Left ventricle myocardium superior (tissue), 1 donor: ENCODE data around the gene B4GALT3. TPM values are rescaled to one million over a fixed set of nuclear protein-coding genes. Genes with fewer than 3 reads are reported as not detected.

ENCODE experiments used
- ATAC-seq: fragments of 200-7000 bp; cut with Tn5 transposase; one replicate; pipeline ENCODE4 v1.9.1; 2020; ENCODE audit warnings: mild to moderate bottlenecking, moderate library complexity
- DNase-seq: peaks from one replicate; pipeline ENCODE4 v3.0.0-alpha.2; 2020
- intact Hi-C: fragments of 100-400 bp; cut with micrococcal nuclease; formaldehyde crosslinking; loops from one replicate; pipeline ENCODE4 v1.11.0; 2022
- total RNA-seq: library from RNA; stranded (reverse); fragmentation: NEBNext Ultra II Directional; extraction: Animal tissue kit (Norgen Biotek cat#: 25700); gene quantifications from one replicate; pipeline ENCODE4 v1.2.1, GENCODE V29; 2021
- donor health status: DM: no; HTN: yes; CAD: no; lungs with severe emphysema.

Gene B4GALT3
- total RNA-seq, 1 donor from 2014 or later, result 23.6 TPM

DNA sequence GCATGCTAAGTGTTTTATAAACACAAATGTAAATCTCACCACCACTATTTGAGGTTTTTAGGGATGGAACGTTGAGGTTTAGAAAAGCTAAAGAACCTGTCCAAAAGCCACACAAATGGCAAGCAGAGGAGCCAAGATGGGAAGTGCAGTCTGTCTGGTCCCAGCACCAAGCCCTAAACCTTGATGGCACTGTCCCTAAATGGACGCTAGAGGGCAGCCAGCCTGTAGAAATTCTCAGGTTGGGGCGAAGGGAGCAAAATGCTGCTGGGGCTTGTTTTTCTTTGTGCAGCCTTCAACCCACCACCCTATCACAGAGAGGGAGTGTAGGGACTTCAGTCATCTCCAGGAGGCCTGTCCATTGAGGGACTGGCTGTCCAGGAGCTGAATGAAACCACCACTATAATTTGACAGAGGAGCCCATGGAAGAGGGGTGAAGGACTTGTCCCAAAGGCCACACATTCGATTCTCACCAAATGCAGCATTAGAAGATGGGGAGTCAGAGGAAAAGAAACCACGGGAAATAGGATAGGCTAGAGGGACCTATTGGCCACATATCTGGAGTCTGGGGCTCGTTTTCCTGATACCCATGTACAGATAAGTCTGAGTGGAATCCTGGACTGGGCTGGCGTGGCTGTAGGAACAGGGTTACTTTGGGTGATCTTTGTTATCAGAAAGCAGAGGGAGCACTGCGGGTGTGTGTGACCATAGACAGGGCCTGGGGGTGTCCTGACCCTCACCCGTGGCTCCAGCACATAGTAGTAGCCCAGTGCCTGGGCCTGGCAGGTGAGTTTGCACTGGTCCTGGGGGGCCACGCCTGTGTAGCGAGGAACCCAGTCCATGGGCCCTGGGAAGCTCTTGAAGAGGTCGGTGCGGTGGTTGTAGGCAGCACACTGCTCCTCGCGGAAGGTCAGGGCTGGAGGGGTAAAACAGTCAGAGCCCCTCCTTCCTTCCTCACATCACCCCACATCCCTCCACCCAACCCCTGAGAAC is 15.5 kb upstream of the B4GALT3 start:
- peak; percentile 62 for ATAC-seq
- intact Hi-C loops, result no loop called here
- peak; percentile 50 for DNase-seq

DNA sequence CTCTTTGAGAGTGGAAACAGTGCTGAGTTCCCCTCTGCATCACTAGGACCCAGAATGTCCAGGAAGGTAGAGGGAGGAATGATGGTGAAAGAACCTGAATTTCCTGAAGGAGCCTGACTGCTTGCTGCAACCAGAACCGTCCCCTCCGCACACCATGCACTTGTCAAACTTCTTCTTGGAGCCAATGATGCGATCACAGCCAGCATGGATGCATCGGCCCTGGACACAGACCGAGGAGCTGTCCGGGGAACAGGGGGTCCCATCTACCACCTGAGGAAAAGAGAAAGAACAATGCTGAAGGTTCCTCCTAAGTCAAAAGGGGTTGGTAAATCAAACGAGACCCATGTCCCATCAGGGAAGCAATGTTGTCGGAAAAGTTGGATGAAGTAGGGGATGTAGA is 14.7 kb upstream of the B4GALT3 start:
- DNase-seq, result no peak
- no peak for ATAC-seq
- intact Hi-C loops, result no loop called here

DNA sequence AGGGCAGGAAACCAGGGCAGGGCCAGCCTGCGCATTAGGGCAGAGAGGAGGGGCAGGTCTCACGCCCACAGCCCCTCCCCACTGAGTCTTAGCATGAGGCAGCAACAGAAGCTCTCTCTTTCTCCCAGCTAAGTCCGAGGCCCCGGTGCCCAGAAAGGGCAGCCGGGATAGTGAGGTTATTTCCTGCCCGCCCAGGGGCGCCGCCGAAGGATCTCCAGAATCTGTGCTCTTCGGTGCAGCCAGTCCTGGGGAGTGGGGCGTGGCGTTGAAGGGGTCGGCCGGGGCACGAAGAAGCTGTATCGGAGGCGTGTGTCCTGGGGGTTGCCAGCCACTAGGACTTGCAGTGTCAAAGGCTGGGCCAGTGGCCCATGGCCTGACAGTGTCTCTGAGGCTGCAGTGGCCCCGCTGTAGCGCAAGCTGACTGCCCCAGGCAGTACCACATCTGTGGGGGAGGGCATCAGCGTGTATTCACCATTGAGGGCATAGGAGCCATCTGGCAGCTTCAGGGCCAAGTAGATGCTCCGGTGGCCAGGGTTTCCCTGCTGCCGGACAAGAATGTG is 13.7 kb upstream of the B4GALT3 start:
- ATAC-seq (no peak), DNase-seq (no peak)
- intact Hi-C loops, result no loop called here

DNA sequence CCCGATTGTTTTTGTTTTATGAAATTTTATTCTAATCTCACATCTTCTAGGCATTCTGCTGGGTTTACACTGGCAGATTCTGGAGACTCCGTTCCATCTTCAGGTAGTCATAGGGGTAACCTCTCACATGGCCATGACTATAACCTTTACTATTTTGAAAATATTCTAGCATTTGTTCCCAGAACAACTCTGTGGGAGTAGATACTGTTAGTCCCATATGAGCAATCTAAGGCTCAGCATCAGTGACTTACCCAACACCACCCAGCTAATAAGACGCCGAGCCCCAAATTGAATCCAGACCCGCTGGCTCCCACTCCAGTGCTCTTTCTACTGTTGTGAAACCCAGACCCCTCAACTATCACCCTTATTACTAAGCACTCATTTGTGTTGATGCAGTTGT is 11.7 kb upstream of the B4GALT3 start:
- ATAC-seq, result no peak
- intact Hi-C loops, result no loop called here
- DNase-seq, result no peak

DNA sequence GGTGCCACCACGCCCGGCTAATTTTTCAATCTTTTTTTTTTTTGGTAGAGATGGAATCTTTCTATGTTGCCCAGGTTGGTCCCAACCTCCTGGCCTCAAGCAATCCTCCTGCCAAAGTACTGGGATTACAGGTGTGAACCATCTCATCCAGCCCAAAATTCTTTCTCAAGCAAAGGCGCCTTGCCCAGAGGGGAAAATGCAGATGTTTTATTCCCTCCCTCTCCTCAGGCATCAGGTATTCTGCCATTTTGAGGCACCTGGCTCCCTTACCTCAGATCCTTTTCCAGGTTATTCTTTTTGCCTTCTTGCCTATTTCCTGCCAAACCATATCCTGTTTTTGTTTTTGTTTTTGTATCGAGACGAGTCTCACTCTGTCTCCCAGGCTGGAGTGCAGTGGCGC is 11.1 kb upstream of the B4GALT3 start:
- ATAC-seq (no peak), DNase-seq (no peak)
- intact Hi-C loops, result no loop called here

DNA sequence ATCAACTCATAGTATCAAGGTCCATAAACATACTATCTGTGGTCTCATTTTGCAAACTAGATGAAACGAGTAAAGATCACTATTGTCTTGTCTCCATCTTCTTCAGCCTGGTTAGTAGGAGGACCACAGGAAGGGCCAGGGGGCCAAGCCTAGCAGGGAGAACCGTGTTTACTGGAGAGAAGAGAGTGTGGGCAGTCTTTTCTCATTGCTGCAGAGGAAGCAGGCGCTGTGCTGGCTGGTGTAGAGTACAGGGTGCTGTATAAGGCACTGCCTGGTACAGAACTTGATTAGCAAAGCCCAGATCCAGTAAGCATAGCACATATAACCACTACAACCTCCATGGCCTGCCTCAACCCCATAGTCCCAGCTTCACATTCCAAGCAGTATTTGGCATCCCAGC is 10.0 kb upstream of the B4GALT3 start:
- intact Hi-C loops, result no loop called here
- DNase-seq, result no peak
- ATAC-seq, result no peak

DNA sequence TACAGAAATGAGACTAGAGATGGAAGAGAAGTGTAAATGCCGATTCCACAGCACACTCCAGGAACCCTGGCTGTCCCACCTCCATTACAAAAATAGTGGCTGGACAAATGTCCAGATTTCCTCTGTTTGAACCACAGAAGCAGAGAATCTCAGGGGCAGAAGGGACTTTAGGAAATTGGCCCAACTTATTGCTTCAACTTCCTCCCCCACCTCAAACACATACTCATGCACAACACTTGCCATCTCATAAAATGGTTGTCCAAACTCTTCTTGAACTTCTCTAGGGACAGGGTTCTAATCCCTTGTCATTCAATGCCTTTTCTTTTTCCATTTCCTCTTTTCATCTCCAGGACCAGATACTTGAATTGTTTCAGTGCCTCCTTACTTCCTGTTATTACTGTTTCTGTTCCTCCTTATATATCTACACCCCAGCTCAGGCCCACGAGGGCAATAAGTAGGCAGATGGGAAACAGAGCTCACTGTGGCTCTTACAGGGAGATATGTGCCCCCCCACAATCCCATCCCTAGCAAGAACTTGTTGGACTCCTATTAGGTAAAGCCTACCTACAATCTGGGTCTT is 8.5 kb upstream of the B4GALT3 start:
- intact Hi-C loops, result loop anchor here (2.0 kb wide), 1 partner anchor 15 kb away; no protein-coding TSS in a partner anchor
- DNase-seq, result no peak
- ATAC-seq, result peak; percentile 46

DNA sequence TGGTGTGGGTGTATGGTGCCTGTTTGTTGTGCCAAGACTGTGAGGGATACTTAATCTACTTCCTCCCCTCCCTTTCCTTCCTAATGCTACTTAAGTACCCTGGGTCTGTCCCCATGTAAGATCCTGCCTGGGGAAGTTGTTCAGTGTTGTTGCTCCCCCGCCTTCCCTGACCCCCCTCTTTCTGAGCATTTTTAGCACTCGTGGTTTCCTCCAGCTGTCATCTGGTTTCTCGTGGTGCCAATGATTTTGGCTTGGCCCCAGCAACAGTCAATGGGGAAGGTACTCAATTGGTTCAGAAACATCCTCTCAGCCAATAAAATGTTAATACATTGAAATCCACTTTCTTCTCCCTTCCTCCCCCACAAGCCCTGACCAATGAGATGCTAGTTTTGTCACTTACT is 8.0 kb upstream of the B4GALT3 start:
- peak; percentile 73 for DNase-seq
- intact Hi-C loops, result loop anchor here (2.0 kb wide), 1 partner anchor 16 kb away; no protein-coding TSS in a partner anchor
- ATAC-seq, result peak; percentile 86

DNA sequence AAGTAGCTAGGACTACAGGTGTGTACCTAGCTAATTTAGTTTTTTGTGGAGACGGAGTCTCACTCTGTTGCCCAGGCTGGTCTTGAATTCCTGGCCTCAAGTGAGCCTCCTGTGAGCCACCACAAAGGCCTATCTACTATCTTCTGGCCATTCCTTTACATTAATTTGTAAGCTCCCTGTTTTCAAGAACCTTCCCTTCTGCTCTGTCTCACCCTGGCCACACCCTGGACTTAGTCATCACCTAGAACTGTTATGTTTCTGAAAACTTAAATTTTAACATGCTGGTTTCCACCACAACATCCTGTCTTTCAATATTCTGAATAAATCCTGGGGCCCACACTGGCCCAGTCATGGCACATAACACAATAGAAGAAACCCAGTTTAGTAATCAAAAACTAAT is 4.9 kb upstream of the B4GALT3 start:
- DNase-seq (no peak), ATAC-seq (no peak)
- intact Hi-C loops, result no loop called here

DNA sequence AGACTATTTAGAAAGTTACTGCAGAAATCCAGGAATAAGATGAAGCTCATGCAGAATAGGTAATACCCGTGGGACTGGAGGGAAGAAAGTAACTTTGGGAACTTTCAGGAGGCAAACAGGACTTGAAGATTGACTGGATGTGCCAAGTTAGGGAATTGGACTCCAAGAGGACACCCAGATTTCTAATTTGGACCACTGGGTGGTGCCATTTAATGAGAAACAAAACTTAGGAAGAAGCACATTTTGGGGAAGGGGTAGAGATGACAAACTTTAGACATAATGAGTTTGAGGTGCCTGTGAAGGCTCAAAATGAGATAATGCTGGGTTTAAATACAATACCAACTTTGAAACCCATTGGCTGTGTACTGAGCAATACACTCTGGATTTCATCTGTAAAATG is 3.3 kb upstream of the B4GALT3 start:
- no peak for DNase-seq
- intact Hi-C loops, result no loop called here
- no peak for ATAC-seq

DNA sequence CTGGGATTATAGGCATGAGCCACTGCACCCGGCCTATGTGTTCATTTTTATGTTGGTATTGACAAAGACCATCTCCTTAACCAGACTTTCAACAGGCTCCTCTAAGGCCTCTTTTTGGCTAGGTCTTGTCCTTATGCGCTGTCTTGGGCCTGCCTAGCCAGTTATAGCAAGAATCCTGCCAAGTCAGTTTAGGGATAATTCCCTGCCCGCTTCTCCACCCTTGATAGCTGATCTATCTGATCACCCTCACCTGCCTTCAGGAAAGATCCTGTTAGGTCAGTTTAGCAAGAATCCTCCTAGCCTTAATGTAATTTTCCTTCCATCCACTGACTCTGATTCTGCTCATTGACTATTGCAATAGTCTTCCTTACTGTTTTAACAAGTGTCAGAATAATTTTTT is 2.4 kb upstream of the B4GALT3 start:
- ATAC-seq, result no peak
- intact Hi-C loops, result no loop called here
- DNase-seq, result no peak

DNA sequence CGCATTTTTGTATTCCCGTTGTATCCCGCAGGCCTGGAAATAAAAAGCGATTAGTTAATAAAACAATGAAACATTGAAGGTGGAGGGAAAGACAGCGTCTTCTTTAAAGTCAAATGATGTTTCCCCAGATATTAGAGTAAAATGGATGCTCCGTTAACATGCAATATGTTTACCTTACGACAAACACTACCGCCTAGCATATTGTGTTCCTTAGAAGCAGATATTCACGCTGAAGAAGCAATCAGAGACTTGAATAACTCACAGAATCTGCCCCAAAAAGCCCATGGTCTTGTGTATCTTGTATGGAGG is 583 bp upstream of the B4GALT3 start:
- DNase-seq (no peak), ATAC-seq (no peak)
- intact Hi-C loops, result no loop called here

DNA sequence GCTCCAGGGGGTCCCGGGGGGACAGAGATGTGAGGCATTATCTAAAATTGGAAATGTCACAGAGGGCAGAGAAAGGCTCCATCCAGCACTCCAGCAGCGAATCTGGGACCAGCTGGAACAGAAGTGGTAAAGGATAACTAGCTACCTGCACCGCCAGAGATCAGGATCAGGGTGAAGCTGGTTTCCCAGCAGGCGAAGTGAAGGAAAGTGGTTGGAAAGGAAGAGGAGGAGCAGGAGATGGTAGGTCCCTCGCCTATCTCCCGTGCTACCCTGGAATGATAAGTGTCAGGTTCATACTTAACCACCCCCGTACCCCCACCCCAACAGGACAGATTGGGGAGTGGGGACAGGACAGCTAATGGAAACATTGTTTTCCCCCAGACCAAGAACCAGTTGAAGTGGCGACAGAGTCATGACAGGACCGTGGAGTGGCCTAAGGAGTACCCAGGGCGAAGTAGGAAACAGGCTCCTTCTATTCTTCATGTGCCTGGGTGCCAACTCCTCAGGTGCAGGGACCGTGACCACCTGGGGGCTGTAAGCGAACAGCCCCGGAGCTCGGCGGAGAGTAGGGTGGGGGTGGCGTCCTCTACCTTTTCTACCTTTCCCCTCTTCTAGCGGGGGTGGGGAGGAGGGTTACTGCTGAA is 717 bp downstream of the B4GALT3 start:
- DNase-seq (no peak), ATAC-seq (no peak)
- intact Hi-C loops, result no loop called here

DNA sequence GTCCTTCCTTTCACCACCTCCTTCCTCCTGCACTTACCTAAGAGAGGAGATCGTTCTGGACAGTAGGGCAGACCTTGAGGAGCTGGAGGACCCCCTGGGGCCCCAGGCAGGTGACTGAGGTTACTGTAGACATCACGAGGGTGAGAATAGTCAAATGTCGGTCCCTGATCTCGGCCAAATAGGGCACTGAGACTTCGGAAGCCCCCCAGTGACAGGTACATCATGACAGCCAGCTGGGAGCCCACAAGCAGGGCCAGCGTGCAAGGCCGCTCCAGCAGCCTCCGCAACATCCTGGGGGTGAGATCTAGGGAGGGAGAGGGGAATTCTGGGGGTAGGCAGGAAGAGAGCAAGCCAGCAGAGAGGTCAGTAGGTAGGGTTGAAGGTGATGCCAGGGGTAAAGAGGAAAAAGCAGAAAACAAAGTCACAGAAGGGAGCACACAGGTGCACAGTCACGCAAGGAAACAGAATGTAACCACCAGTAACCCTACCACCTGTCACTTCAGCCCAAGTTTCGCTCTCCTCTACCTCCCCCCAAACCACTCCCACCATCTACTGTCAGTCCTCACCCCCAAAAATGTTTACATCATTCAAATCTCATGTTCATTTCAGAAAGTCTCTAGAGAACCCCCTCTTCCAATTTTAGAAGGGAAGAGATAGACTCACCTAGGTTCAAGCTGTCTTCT is 1.4 kb downstream of the B4GALT3 start:
- DNase-seq (no peak), ATAC-seq (no peak)
- intact Hi-C loops, result no loop called here

DNA sequence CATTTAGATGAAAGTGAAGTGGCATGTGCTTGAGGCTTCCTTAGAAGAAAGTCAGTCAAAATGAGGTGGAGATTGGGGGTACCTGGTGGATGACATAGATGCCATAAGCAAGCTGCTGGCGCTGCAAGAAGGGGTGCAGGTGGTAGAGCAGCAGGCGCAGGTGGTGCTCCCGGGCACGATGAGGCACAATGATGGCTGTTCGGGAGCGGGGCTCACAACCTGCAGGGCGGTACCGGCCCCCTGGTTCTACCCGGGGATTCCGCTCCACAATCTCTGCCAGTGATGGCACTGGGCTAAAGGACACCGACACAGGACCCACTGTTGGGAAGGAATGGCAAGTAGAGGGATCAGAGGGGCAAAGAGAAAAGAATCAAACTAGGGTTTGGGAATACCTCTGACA is 2.4 kb downstream of the B4GALT3 start:
- intact Hi-C loops, result no loop called here
- ATAC-seq (no peak), DNase-seq (no peak)

DNA sequence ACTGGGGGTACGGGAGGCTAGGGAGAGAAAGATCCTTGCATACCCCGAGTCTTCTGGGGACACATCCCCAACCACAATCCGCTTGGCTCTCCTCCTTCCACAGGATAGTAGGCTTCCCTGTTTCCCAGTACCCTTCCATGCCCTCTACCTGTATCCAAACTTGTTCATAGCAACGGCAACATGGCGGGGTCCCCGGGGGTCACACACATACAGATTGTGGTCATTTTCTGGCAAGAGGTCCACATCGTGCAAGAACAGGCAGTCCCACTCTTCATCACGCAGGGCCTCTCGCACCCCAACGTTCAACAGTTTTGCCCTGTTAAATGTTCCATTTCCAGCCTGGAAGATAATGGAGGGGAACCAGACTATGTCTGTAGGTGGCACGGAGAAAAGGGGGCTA is 3.6 kb downstream of the B4GALT3 start:
- no peak for DNase-seq
- no peak for ATAC-seq

DNA sequence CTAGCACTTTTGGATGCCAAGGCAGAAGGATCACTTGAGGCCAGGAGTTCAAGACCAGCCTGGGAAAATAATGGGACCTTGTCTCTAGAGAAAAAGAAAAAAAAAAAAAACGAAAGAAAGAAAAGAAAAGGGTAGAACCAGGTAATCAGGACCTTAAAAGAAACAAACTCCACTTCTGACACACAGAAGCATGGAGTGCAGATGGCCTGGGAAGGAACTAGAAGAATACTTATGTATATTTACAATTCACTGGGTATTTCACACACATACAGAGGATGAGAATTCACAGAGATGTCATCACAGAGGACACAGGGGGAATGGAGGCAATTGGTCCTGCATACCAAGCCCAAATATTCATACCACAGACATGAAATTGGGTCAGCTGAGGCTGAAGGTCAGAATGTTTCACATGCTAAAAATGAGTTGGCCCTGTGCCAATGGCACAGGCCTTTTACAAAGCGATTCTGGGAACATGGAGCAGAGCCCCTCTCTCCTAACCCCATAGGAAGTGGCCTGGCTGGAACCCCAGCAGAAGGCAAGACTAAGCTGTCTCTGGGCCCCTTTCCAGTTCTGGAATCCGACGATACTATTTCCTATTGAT is 4.4 kb downstream of the B4GALT3 start:
- ATAC-seq, result peak; percentile 6
- intact Hi-C loops, result no loop called here
- no peak for DNase-seq

More for the DNA sequence above, 3.6 kb downstream of the B4GALT3 start:
- intact Hi-C loops, result no loop called here

DNA sequence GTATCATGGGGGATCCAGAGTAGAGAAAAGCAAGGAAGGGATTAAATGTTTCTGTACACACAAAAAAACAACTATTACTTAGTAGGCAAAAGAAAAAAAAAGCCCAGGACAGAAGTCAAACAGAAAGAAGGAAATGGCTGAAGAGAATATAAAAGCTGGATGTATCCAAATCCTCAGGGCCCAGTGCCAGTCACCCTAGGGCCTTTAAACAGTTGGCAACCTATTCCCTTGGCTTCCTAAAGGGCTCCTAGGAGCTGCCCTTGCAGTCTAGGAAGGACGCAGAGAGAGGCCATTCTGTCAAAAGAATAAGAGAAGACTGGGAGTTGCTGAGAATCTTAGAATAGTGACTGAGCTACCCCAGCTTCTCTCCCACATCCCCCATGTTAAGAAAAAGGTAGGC is 5.0 kb downstream of the B4GALT3 start:
- intact Hi-C loops, result no loop called here
- ATAC-seq (no peak), DNase-seq (no peak)

DNA sequence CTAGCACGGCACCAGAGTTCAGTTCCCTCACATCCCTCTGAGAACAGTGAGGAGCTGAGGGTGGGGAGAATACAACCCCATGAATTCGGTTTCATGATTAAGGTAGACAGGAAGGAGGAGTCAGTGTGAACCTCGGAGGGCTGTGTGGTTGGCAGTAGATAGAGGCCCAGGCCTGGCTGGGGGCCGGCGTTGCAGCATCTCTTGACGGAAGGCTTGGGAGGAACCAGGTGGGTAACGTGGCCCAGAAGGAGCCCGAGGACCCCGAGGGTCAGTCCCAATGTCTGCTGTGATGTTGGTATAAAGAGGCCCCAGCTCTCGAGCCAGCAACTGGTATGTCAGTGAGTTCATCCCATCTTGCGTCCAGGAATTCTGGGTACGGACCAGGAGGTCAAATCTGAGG is 5.6 kb downstream of the B4GALT3 start:
- ATAC-seq, result no peak
- intact Hi-C loops, result no loop called here
- DNase-seq, result no peak
